Cardiac septum (tissue), 1 donor: ENCODE data around the gene MYCN. TPM values are rescaled to one million over a fixed set of nuclear protein-coding genes. Genes with fewer than 3 reads are reported as not detected.
A peak's percentile ranks its signal among the peaks of the same experiment; 100 is the strongest.
"Not testable (repeated sequence)": the region's sequence is repeated elsewhere in the genome, so short reads cannot be mapped to it uniquely, and the experiment has no call there.

Experiments used
- DNase-seq: peaks from one replicate; pipeline ENCODE4 v3.0.0-alpha.2; 2020; ENCODE audit warnings: low spot score
- intact Hi-C: fragments of 100-400 bp; cut with DNase I; formaldehyde crosslinking; loops from one replicate; pipeline ENCODE4 v1.14.0; 2022
- total RNA-seq: library from RNA; stranded (reverse); fragmentation: NEBNext Ultra II Directional; extraction: Animal tissue kit (Norgen Biotek cat#: 25700); gene quantifications from one replicate; pipeline ENCODE4 v1.2.1, GENCODE V29; 2021
- donor health status: DM: no; HTN: no; CAD: no.

MYCN gene
- total RNA-seq, 1 donor from 2014 or later: 0.43 TPM

GRCh38 chr2:15929008-15929407, 11.3 kb upstream of the MYCN start:
- DNase-seq, intact Hi-C loops: not testable (repeated sequence)

GRCh38 chr2:15929861-15930260, 10.5 kb upstream of the MYCN start:
- intact Hi-C loops: no loop called here
- DNase-seq: no peak

GRCh38 chr2:15930589-15931318, 9.6 kb upstream of the MYCN start:
- intact Hi-C loops: no loop called here
- no peak for DNase-seq

- DNase-seq: no peak
- intact Hi-C loops: no loop called here
Observed at GRCh38 chr2:15931319-15931890, 8.9 kb upstream of the MYCN start.

GRCh38 chr2:15931950-15932349, 8.4 kb upstream of the MYCN start:
- intact Hi-C loops: no loop called here
- DNase-seq: no peak

- intact Hi-C loops: no loop called here
- DNase-seq: peak; percentile 57
Observed at GRCh38 chr2:15932394-15933183, 7.8 kb upstream of the MYCN start.

- DNase-seq: no peak
- intact Hi-C loops: no loop called here
Observed at GRCh38 chr2:15933184-15933845, 7.0 kb upstream of the MYCN start.

- peak; percentile 9 for DNase-seq
- intact Hi-C loops: no loop called here
Observed at GRCh38 chr2:15934291-15934945, 5.9 kb upstream of the MYCN start.

- DNase-seq: no peak
- intact Hi-C loops: loop anchor here (5.0 kb wide), 1 partner anchor 572 kb away; no protein-coding TSS in a partner anchor
Observed at GRCh38 chr2:15935189-15935588, 5.2 kb upstream of the MYCN start.

- intact Hi-C loops: loop anchor here (5.0 kb wide), 1 partner anchor 572 kb away; no protein-coding TSS in a partner anchor
Observed at GRCh38 chr2:15935675-15936074, 4.7 kb upstream of the MYCN start.

GRCh38 chr2:15936277-15937104, 3.9 kb upstream of the MYCN start:
- peak; percentile 12 for DNase-seq
- intact Hi-C loops: loop anchor here (5.0 kb wide), 1 partner anchor 571 kb away; no protein-coding TSS in a partner anchor

More at GRCh38 chr2:15935675-15936074, 4.7 kb upstream of the MYCN start:
- DNase-seq: peak; percentile 5

- intact Hi-C loops: loop anchor here (5.0 kb wide), 1 partner anchor 570 kb away; no protein-coding TSS in a partner anchor
- DNase-seq: no peak
Observed at GRCh38 chr2:15937105-15937881, 3.1 kb upstream of the MYCN start.

- intact Hi-C loops: loop anchor here (2.0 to 5.0 kb wide), 4 partner anchors 299 to 671 kb away; no protein-coding TSS in a partner anchor
- DNase-seq: peak; percentile 22
Observed at GRCh38 chr2:15937882-15938802, 2.2 kb upstream of the MYCN start.

- no peak for DNase-seq
- intact Hi-C loops: loop anchor here (1.0 to 5.0 kb wide), 5 partner anchors 300 to 670 kb away; no protein-coding TSS in a partner anchor
Observed at GRCh38 chr2:15938803-15939555, 1.4 kb upstream of the MYCN start.

GRCh38 chr2:15939556-15939853, 845 bp upstream of the MYCN start:
- intact Hi-C loops: loop anchor here (1.0 to 5.0 kb wide), 5 partner anchors 301 to 669 kb away; no protein-coding TSS in a partner anchor

More at GRCh38 chr2:15939556-15939853, 845 bp upstream of the MYCN start:
- DNase-seq: no peak
